Effector CD8-positive, alpha-beta T cell (primary cell): ENCODE data around the gene HDDC2.

Source experiments
- DNase-seq: peaks from one replicate; lab custom pipeline; 2025; lab: John Stamatoyannopoulos, UW

HDDC2 gene

GRCh38 chr6:125269328-125269985 lies 32.3 kb downstream of the HDDC2 start:
- no peak for DNase-seq

- DNase-seq, result no peak
Observed at GRCh38 chr6:125268765-125269164, 33.0 kb downstream of the HDDC2 start.

GRCh38 chr6:125267806-125268523 lies 33.8 kb downstream of the HDDC2 start:
- DNase-seq, result no peak

- DNase-seq, result no peak
Observed at GRCh38 chr6:125264476-125264875, 37.3 kb downstream of the HDDC2 start.

- no peak for DNase-seq
Observed at GRCh38 chr6:125262016-125263013, 39.5 kb downstream of the HDDC2 start.

DNA sequence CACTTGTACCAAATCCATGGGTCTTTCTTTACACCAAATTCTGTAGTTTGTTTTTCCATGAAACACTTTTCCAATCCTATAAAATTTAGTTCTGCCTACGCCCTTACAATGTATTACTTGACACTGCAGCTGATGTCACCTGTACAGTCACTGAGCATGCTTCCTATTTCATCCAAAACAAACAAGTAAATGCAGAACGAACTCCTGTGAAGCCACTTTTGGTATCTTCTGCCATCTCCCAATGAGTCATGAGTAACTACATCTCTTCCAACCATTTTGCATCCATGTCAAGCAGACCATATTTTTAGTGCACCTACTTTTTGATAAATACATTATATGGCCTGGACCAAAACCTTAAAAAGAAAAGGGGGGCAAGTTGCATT lies 42.4 kb downstream of the HDDC2 start:
- no peak for DNase-seq

GRCh38 chr6:125258651-125259353 lies 43.0 kb downstream of the HDDC2 start:
- DNase-seq, result no peak

GRCh38 chr6:125257351-125257750 lies 44.4 kb downstream of the HDDC2 start:
- no peak for DNase-seq

DNA sequence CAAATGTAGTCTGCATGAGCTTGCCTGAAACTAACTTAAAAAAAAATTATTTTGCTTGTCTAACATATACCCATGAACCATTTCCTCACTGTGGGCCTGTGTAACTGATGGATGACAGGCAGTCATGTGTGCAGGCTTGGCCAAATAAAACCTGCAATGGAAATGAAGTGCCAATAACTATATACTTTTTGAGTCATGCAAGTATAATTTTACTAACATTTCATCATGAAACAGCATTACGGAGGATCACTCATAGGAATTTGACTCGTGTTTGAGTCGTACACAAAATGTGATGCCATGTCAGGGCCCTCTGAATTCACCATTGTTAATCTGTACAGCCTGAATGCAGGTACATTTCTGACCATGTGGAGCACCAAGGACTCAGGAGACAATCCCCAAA lies 46.6 kb downstream of the HDDC2 start:
- DNase-seq, result no peak

- no peak for DNase-seq
Observed at GRCh38 chr6:125254321-125254720, 47.4 kb downstream of the HDDC2 start.

GRCh38 chr6:125253881-125254280 lies 47.9 kb downstream of the HDDC2 start:
- DNase-seq, result no peak

- no peak for DNase-seq
Observed at GRCh38 chr6:125252891-125253290, 48.9 kb downstream of the HDDC2 start.

GRCh38 chr6:125251516-125252220 lies 50.1 kb downstream of the HDDC2 start:
- DNase-seq, result no peak

GRCh38 chr6:125250511-125250910 lies 51.3 kb downstream of the HDDC2 start:
- DNase-seq, result no peak

DNA sequence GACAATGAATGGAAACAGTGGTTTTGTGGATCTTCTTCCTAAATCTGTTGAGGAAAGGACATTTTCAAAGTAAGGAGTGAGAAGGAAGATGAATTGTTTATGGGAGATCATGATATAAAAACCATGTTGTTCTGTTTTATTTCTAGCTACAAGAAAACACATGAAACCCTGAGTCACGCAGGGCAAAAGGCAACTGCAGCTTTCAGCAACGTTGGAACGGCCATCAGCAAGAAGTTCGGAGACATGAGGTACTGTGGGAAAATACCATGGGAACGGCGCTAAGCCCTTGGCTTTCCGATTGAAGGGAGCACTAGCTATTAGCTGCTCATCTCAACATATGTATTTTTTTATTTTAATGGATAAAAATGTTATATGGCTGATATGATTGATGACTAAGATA lies 53.6 kb downstream of the HDDC2 start:
- no peak for DNase-seq

- DNase-seq, result no peak
Observed at GRCh38 chr6:125246566-125246965, 55.2 kb downstream of the HDDC2 start.

- no peak for DNase-seq
Observed at GRCh38 chr6:125245523-125246264, 56.1 kb downstream of the HDDC2 start.

GRCh38 chr6:125245109-125245508 lies 56.7 kb downstream of the HDDC2 start:
- DNase-seq, result no peak

DNA sequence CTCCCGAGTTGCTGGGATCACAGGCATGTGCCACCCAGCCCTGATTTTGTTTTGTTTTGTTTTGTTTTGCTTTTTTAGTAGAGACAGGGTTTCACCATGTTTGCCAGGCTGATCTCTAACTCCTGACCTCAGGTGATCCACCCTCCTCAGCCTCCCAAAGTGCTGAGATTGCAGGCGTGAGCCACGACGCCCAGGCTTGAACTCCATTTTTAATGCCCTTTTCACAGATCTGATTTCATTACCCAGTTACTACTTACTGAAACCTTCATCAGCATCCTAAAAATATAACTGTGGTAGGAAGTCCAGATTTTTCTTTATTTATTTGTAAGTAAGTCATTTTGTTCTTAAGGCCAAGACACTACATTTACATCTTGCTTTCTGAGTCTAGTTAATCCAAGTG lies 64.0 kb downstream of the HDDC2 start:
- no peak for DNase-seq

DNA sequence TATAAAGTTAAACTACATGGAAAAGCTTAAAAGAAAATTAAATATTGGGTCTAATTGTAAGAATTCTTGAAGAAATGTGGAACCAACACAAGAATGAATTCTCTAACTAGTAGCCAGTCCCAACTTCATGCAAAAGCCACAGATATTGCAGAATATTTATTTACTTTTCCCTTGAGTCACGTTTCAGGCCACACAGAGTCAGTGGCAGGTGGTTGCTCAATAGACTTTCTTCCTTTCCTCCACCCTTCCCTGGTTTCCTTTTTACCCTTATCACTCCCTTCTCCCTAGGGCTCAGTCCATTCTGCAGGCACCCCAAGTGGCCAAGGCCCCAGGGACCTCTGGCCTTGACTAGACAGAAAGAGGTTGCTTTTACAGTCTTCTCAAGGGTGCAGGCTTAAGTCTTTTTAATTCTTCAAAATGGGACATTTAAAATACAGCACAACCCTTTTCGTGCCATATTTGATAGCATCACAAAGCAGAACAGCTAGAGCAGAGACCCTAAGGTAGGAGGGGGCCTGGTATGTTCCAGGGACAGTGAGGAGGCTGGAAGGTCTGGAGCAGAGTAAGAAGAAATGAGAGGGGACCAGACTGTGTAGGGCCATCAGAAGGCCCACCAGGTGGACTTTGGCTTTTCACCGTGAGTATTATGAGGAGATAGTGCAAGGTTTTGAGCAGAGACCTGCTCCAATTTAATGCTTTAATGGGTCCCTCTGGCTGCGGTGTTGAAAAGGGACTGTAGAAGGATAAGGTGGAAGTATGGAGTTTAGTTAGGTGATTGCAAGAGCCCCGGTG lies 65.0 kb downstream of the HDDC2 start:
- DNase-seq, result no peak
